Nephron (organoid): ENCODE measurements around the gene EPN2.

ENCODE experiments used
- H3K27ac Mint-ChIP-seq, 3 experiments: 2 replicates each; pipeline ENCODE4 v1.8.0; 2020; ENCODE audit warnings: mixed read lengths in 3 of 3, mild to moderate bottlenecking in 2 of 3, moderate library complexity in 1 of 3
- H3K27me3 Mint-ChIP-seq: 2 replicates; pipeline ENCODE4 v1.8.0; 2021; ENCODE audit warnings: low read depth, mild to moderate bottlenecking, moderate library complexity, mixed read lengths
- H3K36me3 Mint-ChIP-seq: 2 replicates; pipeline ENCODE4 v1.8.0; 2020; ENCODE audit warnings: low read depth, mixed read lengths
- H3K4me1 Mint-ChIP-seq: 2 replicates; pipeline ENCODE4 v1.8.0; 2020; ENCODE audit warnings: mixed read lengths
- H3K4me3 Mint-ChIP-seq, 3 experiments: 2 replicates each; pipeline ENCODE4 v1.8.0; 2020; ENCODE audit warnings: mild to moderate bottlenecking in 3 of 3, mixed read lengths in 3 of 3, moderate library complexity in 2 of 3
- H3K9me3 Mint-ChIP-seq: 2 replicates; pipeline ENCODE4 v1.8.0; 2020; ENCODE audit warnings: mixed read lengths
- CTCF ChIP-seq, 3 experiments: fragments of 200-600 bp; sonication (generic); IDR thresholded peaks; one replicate each; pipeline ENCODE4 v1.5.0; 2021; ENCODE audit warnings: antibody characterized with exemption in 3 of 3; ENCODE audit not compliant: unreplicated experiment in 3 of 3

EPN2 gene

GRCh38 chr17:19291646-19292376, 54.6 kb downstream of the EPN2 start:
- peaks cover 18% of the 10 kb centered on the region for H3K36me3 Mint-ChIP-seq
- H3K4me3 Mint-ChIP-seq = no peak overlapping the region
- H3K27me3 Mint-ChIP-seq = no peaks in the 10 kb centered on the region
- peaks cover 60% of the 10 kb centered on the region for H3K4me1 Mint-ChIP-seq
- H3K9me3 Mint-ChIP-seq = no peaks in the 10 kb centered on the region
- no peak for TF ChIP-seq CTCF (IDR thresholded peaks at IDR 0.05; ENCODE audit: unreplicated experiment in 3 of 3)
- no peak overlapping the region for H3K27ac Mint-ChIP-seq

GRCh38 chr17:19292377-19292711, 55.2 kb downstream of the EPN2 start:
- H3K27ac Mint-ChIP-seq = no peak overlapping the region
- H3K27me3 Mint-ChIP-seq = no peaks in the 10 kb centered on the region

GRCh38 chr17:19294443-19294842, 57.3 kb downstream of the EPN2 start:
- H3K27ac Mint-ChIP-seq = peak overlapping the region in 1 of 3 experiments; percentile 43
- H3K4me3 Mint-ChIP-seq = no peak overlapping the region
- no peaks in the 10 kb centered on the region for H3K9me3 Mint-ChIP-seq
- H3K36me3 Mint-ChIP-seq = peaks cover 5% of the 10 kb centered on the region
- H3K27me3 Mint-ChIP-seq = no peaks in the 10 kb centered on the region
- no peak for TF ChIP-seq CTCF (IDR thresholded peaks at IDR 0.05; ENCODE audit: unreplicated experiment in 3 of 3)
- H3K4me1 Mint-ChIP-seq = peaks cover 51% of the 10 kb centered on the region

More at GRCh38 chr17:19292377-19292711, 55.2 kb downstream of the EPN2 start:
- Mint-ChIP-seq H3K9me3 (no peaks in the 10 kb centered on the region), H3K4me1 (peaks cover 60% of the 10 kb centered on the region), H3K36me3 (peaks cover 15% of the 10 kb centered on the region), H3K4me3 (no peak overlapping the region)
- TF ChIP-seq CTCF (IDR thresholded peaks at IDR 0.05; ENCODE audit: unreplicated experiment in 3 of 3) = no peak

GRCh38 chr17:19295473-19296135, 58.4 kb downstream of the EPN2 start:
- Mint-ChIP-seq H3K4me3 (peak overlapping the region in 2 of 3 experiments; percentile 36 to 45), H3K27me3 (no peaks in the 10 kb centered on the region), H3K4me1 (peaks cover 43% of the 10 kb centered on the region), H3K36me3 (peaks cover 5% of the 10 kb centered on the region), H3K9me3 (no peaks in the 10 kb centered on the region), H3K27ac (peak overlapping the region; percentile 63 to 75 (median 70))
- TF ChIP-seq CTCF (IDR thresholded peaks at IDR 0.05; ENCODE audit: unreplicated experiment in 3 of 3) = no peak

- peak overlapping the region in 2 of 3 experiments; percentile 58 to 67 for H3K27ac Mint-ChIP-seq
- no peak overlapping the region for H3K4me3 Mint-ChIP-seq
- H3K9me3 Mint-ChIP-seq = no peaks in the 10 kb centered on the region
- no peak for TF ChIP-seq CTCF (IDR thresholded peaks at IDR 0.05; ENCODE audit: unreplicated experiment in 3 of 3)
- peaks cover 11% of the 10 kb centered on the region for H3K36me3 Mint-ChIP-seq
- no peaks in the 10 kb centered on the region for H3K27me3 Mint-ChIP-seq
- H3K4me1 Mint-ChIP-seq = peaks cover 32% of the 10 kb centered on the region
Observed at GRCh38 chr17:19296786-19297778, 59.9 kb downstream of the EPN2 start.
